Omental fat pad (tissue), 4 donors: Measurements from ENCODE around the gene SEMA4D. TPM values are rescaled to one million over a fixed set of nuclear protein-coding genes. Genes with fewer than 3 reads are reported as not detected.

ENCODE experiments used
- ATAC-seq: fragments of 150-250 bp; one replicate; pipeline ENCODE4 v1.9.1; 2016; ENCODE audit warnings: mild to moderate bottlenecking, moderate library complexity; ENCODE audit not compliant: low FRiP score
- DNase-seq: peaks from one replicate; pipeline ENCODE4 v3.0.0-alpha.2; 2019; ENCODE audit warnings: low spot score
- total RNA-seq, 4 donors: library from RNA; depleted of rRNA; stranded (reverse); fragments of >200 nt; gene quantifications; one replicate each; pipeline ENCODE4 v1.1.0, GENCODE V29; 2016
- TF ChIP-seq, protein P1 (sequence below), 3 donors: fragments of 450-650 bp; IDR thresholded peaks; one replicate each; pipeline ENCODE4 v1.5.1; 2016 to 2017; ENCODE audit warnings: antibody characterized with exemption in 3 of 3, mild to moderate bottlenecking in 3 of 3, moderate library complexity in 2 of 3

SEMA4D gene
- total RNA-seq, 4 donors from 2014 or later = 14.2 to 49.5 (median 18.3) TPM

DNA sequence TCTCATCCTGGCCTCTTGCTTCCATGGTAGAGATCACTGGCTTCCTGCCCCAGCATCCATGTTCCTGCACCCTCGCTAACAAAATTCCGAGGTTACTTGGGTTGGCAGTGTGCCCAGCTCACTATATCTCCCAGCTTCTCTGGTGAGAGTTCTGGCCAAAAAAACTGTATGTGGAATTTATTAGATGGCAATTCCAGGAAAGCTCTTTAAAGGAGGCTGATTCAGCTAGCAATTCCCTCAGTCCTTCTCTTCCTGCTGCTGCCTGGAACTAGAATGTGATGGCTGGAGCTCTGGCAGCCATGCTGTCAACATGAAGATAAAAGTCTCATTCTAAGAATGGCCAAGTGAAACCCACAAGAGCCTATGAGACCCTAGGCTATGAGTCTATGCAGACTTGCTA, 90.8 kb downstream of the SEMA4D start:
- ATAC-seq (no peak), DNase-seq (no peak)
- TF ChIP-seq, protein P1, sequence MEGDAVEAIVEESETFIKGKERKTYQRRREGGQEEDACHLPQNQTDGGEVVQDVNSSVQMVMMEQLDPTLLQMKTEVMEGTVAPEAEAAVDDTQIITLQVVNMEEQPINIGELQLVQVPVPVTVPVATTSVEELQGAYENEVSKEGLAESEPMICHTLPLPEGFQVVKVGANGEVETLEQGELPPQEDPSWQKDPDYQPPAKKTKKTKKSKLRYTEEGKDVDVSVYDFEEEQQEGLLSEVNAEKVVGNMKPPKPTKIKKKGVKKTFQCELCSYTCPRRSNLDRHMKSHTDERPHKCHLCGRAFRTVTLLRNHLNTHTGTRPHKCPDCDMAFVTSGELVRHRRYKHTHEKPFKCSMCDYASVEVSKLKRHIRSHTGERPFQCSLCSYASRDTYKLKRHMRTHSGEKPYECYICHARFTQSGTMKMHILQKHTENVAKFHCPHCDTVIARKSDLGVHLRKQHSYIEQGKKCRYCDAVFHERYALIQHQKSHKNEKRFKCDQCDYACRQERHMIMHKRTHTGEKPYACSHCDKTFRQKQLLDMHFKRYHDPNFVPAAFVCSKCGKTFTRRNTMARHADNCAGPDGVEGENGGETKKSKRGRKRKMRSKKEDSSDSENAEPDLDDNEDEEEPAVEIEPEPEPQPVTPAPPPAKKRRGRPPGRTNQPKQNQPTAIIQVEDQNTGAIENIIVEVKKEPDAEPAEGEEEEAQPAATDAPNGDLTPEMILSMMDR (IDR thresholded peaks at IDR 0.05) = no peak

DNA sequence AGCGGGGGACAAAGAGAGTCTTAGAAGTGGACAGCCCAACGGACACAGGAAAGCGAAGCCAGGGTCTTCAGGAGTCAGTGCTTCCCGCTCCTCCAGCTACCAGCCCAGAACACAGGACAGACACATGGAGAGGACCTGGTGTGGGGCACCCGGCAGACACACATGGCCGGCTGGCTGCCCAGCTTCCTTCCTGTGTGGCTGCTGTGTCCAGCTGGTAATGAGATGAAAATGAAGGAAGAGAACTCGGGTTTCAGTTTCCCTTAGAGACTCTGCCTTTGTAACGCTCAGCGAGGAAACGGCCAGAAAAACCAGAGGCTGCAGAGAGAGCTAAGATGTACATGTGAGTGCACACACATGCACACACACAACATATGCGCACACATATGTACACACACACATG, 92.1 kb downstream of the SEMA4D start:
- DNase-seq = no peak
- no peak for ATAC-seq
- TF ChIP-seq, protein P1 (IDR thresholded peaks at IDR 0.05) = no peak

DNA sequence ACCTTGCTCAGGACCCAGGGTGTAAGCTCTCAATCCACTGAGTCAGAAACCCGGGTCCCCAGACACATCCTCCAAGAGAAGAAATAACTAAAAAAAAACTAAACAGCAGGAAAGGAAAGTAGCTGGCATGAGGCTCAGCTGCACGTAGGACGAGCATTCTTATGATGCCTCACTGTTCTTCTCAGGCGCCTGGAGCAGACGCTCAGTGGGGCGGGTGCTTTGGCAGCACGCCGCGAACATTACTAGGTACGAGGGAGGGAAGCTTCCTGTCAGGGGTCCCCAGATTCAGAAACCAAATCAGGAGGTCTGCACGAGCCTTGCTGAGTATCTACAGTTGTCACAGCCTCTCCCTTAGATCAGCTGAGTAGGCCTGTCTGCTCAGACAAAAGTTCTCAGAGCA, 93.8 kb downstream of the SEMA4D start:
- ATAC-seq (no peak), DNase-seq (no peak)
- TF ChIP-seq, protein P1 (IDR thresholded peaks at IDR 0.05) = no peak

DNA sequence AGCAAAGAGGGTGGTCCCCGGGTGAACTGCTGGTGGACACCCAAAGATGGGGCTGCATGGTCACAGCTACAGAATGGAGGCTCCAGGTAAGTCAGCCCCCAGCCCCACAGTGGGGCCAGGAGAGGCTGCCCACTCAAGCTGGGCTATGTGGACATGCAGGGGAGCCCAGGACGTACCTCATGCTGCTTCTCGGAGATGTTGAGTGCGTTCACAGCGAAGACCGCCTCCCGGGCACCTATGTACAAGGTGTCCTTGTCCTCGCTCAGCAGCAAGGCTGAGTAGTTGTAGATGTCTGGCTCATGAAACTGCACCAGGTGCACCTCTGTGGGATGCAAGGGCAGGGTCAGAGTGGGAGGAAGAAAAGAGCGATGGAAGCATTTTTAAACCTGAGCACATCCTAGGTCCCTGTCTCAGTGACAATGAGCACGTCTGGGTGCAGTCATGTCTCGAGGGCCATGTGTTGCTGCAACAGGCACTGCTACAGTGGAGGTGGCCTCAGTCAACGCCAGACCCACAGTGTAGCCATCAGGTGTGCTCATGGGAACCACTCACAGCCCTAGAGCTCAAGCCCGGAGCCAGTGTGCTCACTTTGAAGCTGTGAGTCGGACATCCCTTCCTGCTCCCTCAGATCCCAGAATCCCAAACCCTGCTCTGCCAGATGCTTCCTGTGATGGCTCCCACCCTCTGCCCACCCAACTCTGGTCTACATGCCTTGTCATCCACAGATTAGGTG, 95.1 kb downstream of the SEMA4D start:
- ATAC-seq (no peak), DNase-seq (no peak)
- TF ChIP-seq, protein P1 (IDR thresholded peaks at IDR 0.05) = no peak

DNA sequence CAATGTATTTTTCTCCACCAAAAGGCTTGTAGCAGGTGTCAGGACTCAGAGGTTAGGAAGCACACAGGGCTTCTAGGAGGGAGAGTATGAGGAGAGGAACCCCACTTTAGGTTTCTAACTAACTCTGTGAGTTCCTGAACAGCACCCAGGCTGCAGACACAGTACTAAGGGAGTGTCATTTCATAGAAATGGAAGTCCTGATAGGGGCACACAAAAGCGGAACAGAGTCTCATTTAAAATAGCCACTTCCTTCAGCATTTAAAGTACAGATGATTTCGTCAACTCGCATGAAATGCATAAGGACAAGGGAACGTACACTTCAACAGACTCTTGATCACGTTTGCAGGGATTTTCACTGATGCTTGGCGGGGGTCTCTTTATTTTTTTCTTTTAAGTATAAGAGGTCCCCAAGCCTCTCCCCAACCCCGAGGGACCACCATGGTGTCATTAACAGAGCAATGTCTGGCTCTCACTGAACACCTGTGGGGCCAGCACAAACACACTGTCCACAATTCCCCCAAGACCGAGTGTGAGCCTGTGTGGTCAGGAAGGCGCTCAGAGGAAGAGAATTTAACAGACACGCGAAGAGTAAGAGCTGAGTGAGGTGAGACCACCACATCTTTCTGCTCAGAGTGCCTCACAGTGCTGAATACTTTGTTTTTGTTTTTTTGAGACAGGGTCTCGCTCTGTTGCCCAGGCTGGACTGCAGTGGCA, 97.4 kb downstream of the SEMA4D start:
- ATAC-seq = no peak
- TF ChIP-seq, protein P1 (IDR thresholded peaks at IDR 0.05) = no peak
- no peak for DNase-seq

DNA sequence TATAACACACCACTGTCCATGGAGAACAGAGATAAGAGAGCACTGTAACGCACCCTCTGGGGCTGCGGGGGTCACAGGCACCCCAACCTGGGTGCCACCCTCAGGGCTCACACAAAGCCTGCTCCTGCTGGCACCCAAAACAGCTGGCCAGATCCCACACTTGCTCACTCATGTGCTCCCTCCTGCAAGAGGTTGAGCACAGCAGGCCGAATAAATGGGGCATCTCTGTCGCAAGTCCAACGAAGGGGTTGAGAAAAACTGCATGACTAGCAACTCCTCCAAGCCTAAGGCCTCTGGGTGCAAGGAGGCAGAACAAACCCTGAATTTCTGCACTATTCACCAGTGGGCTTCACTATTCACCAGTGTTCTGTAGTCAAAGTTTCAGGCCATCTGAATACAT, 99.3 kb downstream of the SEMA4D start:
- DNase-seq = no peak
- no peak for ATAC-seq
- TF ChIP-seq, protein P1 (IDR thresholded peaks at IDR 0.05) = no peak

DNA sequence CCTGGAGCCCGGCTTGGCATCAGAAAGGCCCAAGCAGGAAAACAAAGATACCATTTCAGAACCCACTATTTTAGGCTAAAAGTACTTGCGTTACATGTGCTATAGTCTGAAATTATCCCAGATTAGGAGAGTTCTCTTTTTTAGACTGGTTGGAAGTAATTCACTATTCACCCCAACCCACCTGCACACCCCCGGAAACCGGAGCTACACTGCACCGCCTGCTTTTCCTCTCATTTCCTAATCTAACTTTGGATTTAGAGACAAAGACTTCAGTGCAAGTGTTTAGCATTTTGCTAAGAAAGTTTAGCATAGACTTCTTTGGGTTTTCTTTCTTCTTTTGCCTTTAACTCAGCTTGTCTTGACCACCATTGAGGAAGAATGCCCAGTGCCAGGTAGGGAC, 100.4 kb downstream of the SEMA4D start:
- ATAC-seq (no peak), DNase-seq (no peak)
- TF ChIP-seq, protein P1 (IDR thresholded peaks at IDR 0.05) = no peak
